ENCODE data around the gene NUP153. TPM values are rescaled to one million over a fixed set of nuclear protein-coding genes. Genes with fewer than 3 reads are reported as not detected.
"Not testable (repeated sequence)": the region's sequence is repeated elsewhere in the genome, so short reads cannot be mapped to it uniquely, and the experiment has no call there.

NUP153 gene
- total and polyA plus RNA-seq, 10 of the 15 experiments (the other 5 are each of a cell fraction or from before 2014, with no cell fraction given), result 13.9 to 77.7 (median 56.2) TPM

DNA sequence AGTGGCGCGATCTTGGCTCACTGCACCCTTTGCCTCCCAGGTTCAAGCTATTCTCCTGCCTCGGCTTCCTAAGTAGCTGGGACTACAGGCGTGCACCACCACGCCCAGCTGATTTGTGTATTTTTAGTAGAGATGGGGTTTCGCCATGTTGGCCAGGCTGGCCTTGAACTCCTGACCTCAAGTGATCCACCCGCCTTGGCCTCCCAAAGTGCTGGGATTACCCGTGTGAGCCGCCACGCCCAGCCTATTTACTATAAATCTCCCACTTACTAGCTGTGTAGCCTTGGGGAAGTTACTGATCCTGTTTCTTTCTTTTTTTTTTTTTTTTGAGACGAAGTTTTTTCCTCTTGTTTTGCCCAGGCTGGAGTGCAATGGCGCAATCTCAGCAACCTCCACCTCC is 1.3 kb upstream of the NUP153 start:
- H4K20me1 ChIP-seq (ENCODE audit: control insufficient read depth, insufficient read depth); H3K4me3 ChIP-seq; H3K4me2 ChIP-seq (ENCODE audit: control insufficient read depth, insufficient read depth); BruUV-seq (replicated peaks); DNase-seq (ENCODE audit: low read depth, low spot score); ATAC-seq; FAIRE-seq; POLR2A ChIA-PET; H3K9me3 ChIP-seq (replicated peaks; ENCODE audit: control insufficient read depth, insufficient read depth, low read length); H3K27ac ChIP-seq (ENCODE audit: control insufficient read depth, insufficient read depth); H3K9ac ChIP-seq (ENCODE audit: control insufficient read depth, insufficient read depth, low read length); in situ Hi-C loops (cut with MboI); H3K27me3 ChIP-seq (replicated peaks in 1 of 2; ENCODE audit: control insufficient read depth in 2 of 2, insufficient read depth in 2 of 2, low read length in 1 of 2); H3K36me3 ChIP-seq (ENCODE audit: control insufficient read depth in 2 of 2, insufficient read depth in 2 of 2, low read length in 1 of 2); H3K4me1 ChIP-seq (ENCODE audit: control insufficient read depth, insufficient read depth, low read length); H2AFZ ChIP-seq (ENCODE audit: control insufficient read depth, low read depth, low read length): not testable (repeated sequence)
- WGBS (ENCODE audit: insufficient coverage, insufficient replicate concordance, low lambda C conversion rate, missing lambda C conversion rate), result 98% methylated on average over 10 of the region's 12 CpGs
- RAD21 ChIA-PET (ENCODE audit: unreplicated experiment), result interaction anchor here (1.3 kb wide), 1 partner anchor 97 kb away, joined by 3 read pairs; no protein-coding TSS in a partner anchor
- CTCF ChIA-PET, result interaction anchor here (0.7 to 1.3 kb wide), 2 partner anchors 11 to 554 kb away, joined by 3 read pairs; no protein-coding TSS in a partner anchor
- intact Hi-C loops (cut with micrococcal nuclease; ENCODE audit: unreplicated experiment), result loop anchor here (5.0 to 10.0 kb wide), 3 partner anchors 279 to 554 kb away; partner anchors contain the start of genes DEK, KDM1B, KIF13A and TPMT
- H3K79me2 ChIP-seq (ENCODE audit: control insufficient read depth, insufficient read depth, low read length), result peaks cover 41% of the 10 kb centered on the region
- SMC1A ChIA-PET (ENCODE audit: uncharacterized antibody, unreplicated experiment), result interaction anchor here (0.7 to 2.5 kb wide), 6 partner anchors 11 to 266 kb away, joined by 3 to 9 read pairs (median 4); no protein-coding TSS in a partner anchor

DNA sequence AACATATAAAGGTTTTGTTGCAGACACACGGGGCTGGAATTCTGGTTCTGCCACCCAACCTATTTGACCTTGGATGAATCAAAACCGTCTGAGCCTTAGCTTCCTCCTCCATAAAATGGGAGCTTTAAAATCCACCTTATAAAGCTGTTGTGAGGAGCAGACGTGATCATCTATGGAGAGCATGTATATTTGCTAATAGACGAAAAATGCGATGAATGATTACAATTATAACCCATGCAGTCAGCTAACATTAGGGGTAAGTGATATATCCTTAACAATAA is 586 bp upstream of the NUP153 start:
- intact Hi-C loops (cut with micrococcal nuclease; ENCODE audit: unreplicated experiment), result loop anchor here (2.0 to 10.0 kb wide), 4 partner anchors 107 to 555 kb away; partner anchors contain the start of genes DEK, FAM8A1, KDM1B and KIF13A
- Histone ChIP-seq H4K20me1 (ENCODE audit: control insufficient read depth, insufficient read depth) (no peaks in the 10 kb centered on the region), H2AFZ (ENCODE audit: control insufficient read depth, low read depth, low read length) (peak overlapping the region; percentile 79), H3K79me2 (ENCODE audit: control insufficient read depth, insufficient read depth, low read length) (peaks cover 48% of the 10 kb centered on the region), H3K4me3 (peak overlapping the region; percentile 95), H3K27me3 (replicated peaks in 1 of 2; ENCODE audit: control insufficient read depth in 2 of 2, insufficient read depth in 2 of 2, low read length in 1 of 2) (no peaks in the 10 kb centered on the region), H3K27ac (ENCODE audit: control insufficient read depth, insufficient read depth) (peak overlapping the region; percentile 96), H3K9me3 (replicated peaks; ENCODE audit: control insufficient read depth, insufficient read depth, low read length) (no peaks in the 10 kb centered on the region), H3K4me1 (ENCODE audit: control insufficient read depth, insufficient read depth, low read length) (no peaks in the 10 kb centered on the region), H3K36me3 (ENCODE audit: control insufficient read depth in 2 of 2, insufficient read depth in 2 of 2, low read length in 1 of 2) (no peaks in the 10 kb centered on the region), H3K4me2 (ENCODE audit: control insufficient read depth, insufficient read depth) (peak overlapping the region; percentile 56), H3K9ac (ENCODE audit: control insufficient read depth, insufficient read depth, low read length) (peak overlapping the region; percentile 99)
- DNase-seq (ENCODE audit: low read depth, low spot score), result no peak
- ChIA-PET SMC1A (ENCODE audit: uncharacterized antibody, unreplicated experiment) (interaction anchor here (1.0 to 2.5 kb wide), 8 partner anchors 8 to 109 kb away, joined by 3 to 9 read pairs (median 4); no protein-coding TSS in a partner anchor), POLR2A (interaction anchor here (0.5 to 0.6 kb wide), 3 partner anchors 43 to 207 kb away, joined by 3 read pairs; no protein-coding TSS in a partner anchor), CTCF (interaction anchor here (1.1 to 1.3 kb wide), 2 partner anchors 12 to 107 kb away, joined by 3 to 5 read pairs; no protein-coding TSS in a partner anchor), RAD21 (ENCODE audit: unreplicated experiment) (interaction anchor here (0.6 to 1.4 kb wide), 6 partner anchors 8 to 107 kb away, joined by 3 to 4 read pairs (median 3); no protein-coding TSS in a partner anchor)
- in situ Hi-C loops (cut with MboI), result no loop called here
- TF ChIP-seq, protein P1, sequence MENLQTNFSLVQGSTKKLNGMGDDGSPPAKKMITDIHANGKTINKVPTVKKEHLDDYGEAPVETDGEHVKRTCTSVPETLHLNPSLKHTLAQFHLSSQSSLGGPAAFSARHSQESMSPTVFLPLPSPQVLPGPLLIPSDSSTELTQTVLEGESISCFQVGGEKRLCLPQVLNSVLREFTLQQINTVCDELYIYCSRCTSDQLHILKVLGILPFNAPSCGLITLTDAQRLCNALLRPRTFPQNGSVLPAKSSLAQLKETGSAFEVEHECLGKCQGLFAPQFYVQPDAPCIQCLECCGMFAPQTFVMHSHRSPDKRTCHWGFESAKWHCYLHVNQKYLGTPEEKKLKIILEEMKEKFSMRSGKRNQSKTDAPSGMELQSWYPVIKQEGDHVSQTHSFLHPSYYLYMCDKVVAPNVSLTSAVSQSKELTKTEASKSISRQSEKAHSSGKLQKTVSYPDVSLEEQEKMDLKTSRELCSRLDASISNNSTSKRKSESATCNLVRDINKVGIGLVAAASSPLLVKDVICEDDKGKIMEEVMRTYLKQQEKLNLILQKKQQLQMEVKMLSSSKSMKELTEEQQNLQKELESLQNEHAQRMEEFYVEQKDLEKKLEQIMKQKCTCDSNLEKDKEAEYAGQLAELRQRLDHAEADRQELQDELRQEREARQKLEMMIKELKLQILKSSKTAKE (IDR thresholded peaks at IDR 0.05; ENCODE audit: low read depth, poor library complexity, severe bottlenecking), result peak; percentile 12
- TF ChIP-seq, protein P2, sequence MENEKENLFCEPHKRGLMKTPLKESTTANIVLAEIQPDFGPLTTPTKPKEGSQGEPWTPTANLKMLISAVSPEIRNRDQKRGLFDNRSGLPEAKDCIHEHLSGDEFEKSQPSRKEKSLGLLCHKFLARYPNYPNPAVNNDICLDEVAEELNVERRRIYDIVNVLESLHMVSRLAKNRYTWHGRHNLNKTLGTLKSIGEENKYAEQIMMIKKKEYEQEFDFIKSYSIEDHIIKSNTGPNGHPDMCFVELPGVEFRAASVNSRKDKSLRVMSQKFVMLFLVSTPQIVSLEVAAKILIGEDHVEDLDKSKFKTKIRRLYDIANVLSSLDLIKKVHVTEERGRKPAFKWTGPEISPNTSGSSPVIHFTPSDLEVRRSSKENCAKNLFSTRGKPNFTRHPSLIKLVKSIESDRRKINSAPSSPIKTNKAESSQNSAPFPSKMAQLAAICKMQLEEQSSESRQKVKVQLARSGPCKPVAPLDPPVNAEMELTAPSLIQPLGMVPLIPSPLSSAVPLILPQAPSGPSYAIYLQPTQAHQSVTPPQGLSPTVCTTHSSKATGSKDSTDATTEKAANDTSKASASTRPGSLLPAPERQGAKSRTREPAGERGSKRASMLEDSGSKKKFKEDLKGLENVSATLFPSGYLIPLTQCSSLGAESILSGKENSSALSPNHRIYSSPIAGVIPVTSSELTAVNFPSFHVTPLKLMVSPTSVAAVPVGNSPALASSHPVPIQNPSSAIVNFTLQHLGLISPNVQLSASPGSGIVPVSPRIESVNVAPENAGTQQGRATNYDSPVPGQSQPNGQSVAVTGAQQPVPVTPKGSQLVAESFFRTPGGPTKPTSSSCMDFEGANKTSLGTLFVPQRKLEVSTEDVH (IDR thresholded peaks at IDR 0.05; ENCODE audit: low read depth, partially characterized antibody), result no peak
- WGBS (ENCODE audit: insufficient coverage, insufficient replicate concordance, low lambda C conversion rate, missing lambda C conversion rate), result 38% methylated on average over 5 of the region's 5 CpGs
- ATAC-seq, result no peak
- FAIRE-seq, result no peak
- TSS peak; percentile 79 for BruUV-seq (replicated peaks)

Data from GM12878 (cell line).